ENCODE data around the gene CBARP.

CBARP gene

DNA sequence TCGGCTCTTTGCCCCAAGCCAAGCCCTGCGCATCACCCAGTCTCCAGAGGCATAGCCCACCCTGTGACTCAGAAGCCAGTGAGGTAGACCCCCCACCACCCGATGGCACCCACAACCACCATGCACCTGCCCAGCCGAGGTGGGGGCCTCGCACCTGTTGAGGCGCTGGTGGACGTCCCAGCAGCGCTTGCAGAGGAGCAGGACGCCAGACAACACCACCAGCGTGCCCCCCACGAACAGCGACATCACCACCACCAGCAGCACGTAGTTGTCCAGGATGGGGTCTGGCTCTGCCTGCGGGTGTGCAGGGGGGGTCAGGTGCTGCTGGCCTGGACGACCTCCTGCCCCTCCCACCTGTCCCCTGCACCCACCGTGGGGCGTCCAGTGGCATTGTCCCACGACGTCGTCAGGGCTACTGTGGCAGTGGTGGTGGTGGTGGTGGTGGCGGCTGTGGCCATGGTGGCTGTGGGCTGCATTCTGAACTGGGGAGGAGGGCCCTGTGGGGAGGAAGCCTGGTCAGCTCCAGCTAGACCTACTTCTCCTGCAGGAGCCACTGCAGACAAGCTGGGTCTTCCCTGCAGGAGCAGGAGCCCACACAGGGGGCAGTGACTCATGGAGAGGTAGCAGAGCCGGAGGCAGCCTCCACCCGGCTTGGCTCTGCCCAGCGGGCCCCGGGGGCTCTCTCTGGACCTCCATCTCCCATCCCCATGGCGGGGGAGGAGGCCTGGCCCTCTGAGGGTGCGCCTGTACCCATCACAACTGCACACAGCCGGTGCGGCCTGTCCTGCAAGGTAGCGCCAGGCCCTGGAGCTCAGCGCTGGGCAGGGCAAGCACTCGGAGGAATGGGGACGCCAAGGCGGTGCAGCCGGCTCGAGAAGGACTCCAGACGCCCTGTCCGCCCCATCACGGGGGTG, 1.9 kb downstream of the CBARP start:
- DNase-seq (ENCODE audit: low read depth) = no peak
- TF ChIP-seq, protein P1, sequence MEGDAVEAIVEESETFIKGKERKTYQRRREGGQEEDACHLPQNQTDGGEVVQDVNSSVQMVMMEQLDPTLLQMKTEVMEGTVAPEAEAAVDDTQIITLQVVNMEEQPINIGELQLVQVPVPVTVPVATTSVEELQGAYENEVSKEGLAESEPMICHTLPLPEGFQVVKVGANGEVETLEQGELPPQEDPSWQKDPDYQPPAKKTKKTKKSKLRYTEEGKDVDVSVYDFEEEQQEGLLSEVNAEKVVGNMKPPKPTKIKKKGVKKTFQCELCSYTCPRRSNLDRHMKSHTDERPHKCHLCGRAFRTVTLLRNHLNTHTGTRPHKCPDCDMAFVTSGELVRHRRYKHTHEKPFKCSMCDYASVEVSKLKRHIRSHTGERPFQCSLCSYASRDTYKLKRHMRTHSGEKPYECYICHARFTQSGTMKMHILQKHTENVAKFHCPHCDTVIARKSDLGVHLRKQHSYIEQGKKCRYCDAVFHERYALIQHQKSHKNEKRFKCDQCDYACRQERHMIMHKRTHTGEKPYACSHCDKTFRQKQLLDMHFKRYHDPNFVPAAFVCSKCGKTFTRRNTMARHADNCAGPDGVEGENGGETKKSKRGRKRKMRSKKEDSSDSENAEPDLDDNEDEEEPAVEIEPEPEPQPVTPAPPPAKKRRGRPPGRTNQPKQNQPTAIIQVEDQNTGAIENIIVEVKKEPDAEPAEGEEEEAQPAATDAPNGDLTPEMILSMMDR (IDR thresholded peaks at IDR 0.05; ENCODE audit: control insufficient read depth, extremely low read depth, insufficient read depth) = no peak
- H3K4me3 ChIP-seq (ENCODE audit: low read depth, low read length) = no peak overlapping the region

DNA sequence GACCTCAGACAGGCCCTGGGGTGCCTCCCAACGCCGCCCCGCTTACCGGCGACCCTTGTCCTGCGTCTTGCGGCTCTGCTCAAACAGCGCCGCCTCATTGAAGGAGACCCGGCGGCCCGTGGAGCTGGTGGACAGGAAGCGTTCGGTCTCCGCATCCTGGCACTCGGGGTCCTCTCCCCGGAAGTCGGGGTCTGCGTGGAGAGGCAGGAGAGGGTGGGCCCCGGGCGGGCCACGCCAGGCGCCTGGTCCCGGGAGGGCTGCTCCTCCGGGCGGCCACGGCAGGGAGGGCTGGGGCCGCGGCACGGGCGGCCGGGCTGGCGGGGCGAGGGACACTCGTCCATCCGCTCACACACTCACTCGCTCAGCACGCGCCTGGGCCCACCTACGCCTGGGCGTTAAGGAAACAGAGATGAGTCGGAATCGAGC, 2.8 kb downstream of the CBARP start:
- no peak overlapping the region for H3K4me3 ChIP-seq (ENCODE audit: low read depth, low read length)
- DNase-seq (ENCODE audit: low read depth) = no peak
- TF ChIP-seq, protein P1 (IDR thresholded peaks at IDR 0.05; ENCODE audit: control insufficient read depth, extremely low read depth, insufficient read depth) = no peak

DNA sequence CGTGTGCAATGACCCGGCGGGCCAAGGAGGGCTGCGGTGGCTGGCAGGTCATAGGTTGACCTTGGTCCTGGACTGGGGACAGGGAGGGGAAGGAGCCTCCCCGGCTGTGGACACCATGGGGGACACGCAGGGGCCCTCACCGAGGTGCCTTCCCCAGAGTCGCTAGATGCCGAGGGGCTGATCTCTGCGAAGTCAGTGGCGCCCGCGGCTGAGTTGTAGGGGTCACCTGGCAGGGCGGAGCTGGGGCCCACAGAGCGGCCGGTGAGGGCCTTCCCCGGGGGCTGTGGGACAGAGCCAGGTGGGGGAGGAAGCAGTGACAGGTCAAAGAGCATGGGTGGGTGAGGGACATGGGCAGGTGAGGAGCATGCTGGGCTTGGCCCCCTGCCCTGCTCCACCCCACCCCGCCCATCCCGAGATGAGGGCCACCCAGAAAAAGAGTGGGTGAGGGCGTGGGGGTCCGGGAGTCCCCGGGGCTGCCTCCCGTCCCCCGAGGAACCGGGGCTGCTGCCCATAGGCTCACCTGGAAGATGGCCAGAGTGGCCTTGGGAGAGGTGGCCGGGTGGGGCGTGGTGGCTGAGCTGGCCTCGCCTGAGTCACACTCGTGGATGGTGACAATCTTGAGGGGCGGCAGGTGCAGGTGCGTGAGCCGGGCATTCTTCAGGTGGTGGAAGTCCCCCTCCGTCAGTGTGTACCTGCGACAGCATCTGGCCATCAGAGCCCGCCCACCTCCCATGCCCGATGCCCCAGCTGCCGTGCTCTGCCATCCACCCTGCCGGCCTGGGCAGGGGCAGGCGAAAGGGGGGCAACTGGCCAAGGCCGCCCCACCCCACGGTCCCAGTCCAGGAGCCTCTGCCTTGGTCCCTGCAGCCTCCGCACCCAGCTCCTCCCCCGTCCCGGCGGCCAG, 3.5 kb downstream of the CBARP start:
- H3K4me3 ChIP-seq (ENCODE audit: low read depth, low read length) = no peak overlapping the region
- no peak for DNase-seq (ENCODE audit: low read depth)
- TF ChIP-seq, protein P1 (IDR thresholded peaks at IDR 0.05; ENCODE audit: control insufficient read depth, extremely low read depth, insufficient read depth) = no peak

DNA sequence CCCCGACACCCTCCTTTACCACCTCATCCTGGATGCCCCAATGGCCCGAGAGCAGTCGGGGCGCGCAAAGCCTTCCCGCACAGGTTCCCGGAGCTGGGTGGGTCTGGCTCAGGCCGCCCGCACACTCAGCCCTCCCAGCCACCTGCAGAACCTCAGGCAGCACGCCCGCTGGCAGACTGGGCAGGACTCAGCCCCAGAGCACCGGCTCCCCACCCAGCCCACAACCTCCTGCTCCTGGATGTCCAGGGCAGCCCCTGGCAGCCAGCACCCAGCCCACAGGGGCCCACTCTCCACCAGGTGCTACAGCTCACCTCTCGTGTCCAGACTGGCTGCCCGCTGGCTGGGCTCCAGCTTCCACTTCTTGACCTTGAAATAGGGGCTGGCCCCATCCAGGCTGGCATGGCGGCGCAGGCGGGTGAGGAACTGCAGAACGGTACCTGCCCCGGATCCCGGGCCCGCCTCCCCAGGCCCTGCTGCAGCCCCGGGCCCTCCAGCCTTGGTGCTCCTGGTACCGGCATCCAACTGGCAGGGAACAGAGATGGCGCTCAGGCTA, 4.6 kb downstream of the CBARP start:
- TF ChIP-seq, protein P1 (IDR thresholded peaks at IDR 0.05; ENCODE audit: control insufficient read depth, extremely low read depth, insufficient read depth) = no peak
- no peak for DNase-seq (ENCODE audit: low read depth)
- no peak overlapping the region for H3K4me3 ChIP-seq (ENCODE audit: low read depth, low read length)

GRCh38 chr19:1232652-1233072, 5.1 kb downstream of the CBARP start:
- DNase-seq (ENCODE audit: low read depth) = no peak
- no peak overlapping the region for H3K4me3 ChIP-seq (ENCODE audit: low read depth, low read length)
- TF ChIP-seq, protein P1 (IDR thresholded peaks at IDR 0.05; ENCODE audit: control insufficient read depth, extremely low read depth, insufficient read depth) = no peak

DNA sequence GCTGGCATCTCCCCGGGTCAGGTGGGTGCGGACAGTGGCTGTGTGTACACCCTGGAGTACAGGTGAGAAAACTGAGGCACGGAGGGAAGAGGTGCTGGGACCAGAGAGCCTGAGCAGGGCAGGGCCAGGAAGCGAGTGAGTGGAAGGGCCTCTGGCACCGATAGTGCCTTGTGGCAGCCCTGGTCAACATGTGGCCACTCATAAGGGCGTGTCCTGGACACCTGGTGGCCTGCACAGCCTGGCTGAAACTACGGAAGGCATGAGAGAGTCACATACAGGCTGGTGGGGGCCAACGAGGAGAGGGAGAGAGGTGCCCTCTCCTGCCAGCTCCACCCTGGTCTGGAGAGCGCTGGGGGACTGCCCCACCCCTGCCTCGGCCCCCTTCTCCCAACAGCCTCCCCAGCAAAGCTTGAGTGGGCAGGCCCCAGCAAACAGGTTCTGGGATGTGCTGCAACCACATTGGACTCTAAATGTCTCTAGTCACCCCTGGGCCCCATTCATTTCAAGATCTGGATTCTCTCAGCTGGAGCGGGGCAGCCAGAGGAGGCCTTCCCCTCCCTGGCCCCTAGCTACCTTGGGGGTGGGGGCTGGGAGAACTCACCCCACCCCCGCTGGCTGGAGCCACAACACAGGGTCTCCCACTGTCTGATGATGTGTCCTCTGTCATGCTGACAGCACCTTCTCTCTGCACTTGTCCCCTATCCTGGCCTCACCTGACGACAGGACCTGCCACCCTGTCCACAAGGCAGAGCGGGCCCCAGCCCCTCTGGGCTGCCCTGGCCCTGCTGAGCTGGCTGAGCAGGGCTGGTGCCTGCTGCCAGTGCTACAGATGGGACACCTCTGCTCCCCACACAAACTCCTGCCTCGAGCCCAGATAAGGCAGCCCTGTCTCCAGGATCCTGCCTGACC, 5.8 kb downstream of the CBARP start:
- no peak overlapping the region for H3K4me3 ChIP-seq (ENCODE audit: low read depth, low read length)
- TF ChIP-seq, protein P1 (IDR thresholded peaks at IDR 0.05; ENCODE audit: control insufficient read depth, extremely low read depth, insufficient read depth) = no peak
- no peak for DNase-seq (ENCODE audit: low read depth)
